Limb (tissue), 2 donors: ENCODE results near the gene MIB1.
A peak's percentile ranks its signal among the peaks of the same experiment; 100 is the strongest.
"Not testable (repeated sequence)": the region's sequence is repeated elsewhere in the genome, so short reads cannot be mapped to it uniquely, and the experiment has no call there.

Experiments
- DNase-seq, 2 donors: peaks; one replicate each; pipeline ENCODE4 v3.0.0-alpha.2; 2016; ENCODE audit errors: extremely low spot score in 2 of 2

Gene MIB1

GRCh38 chr18:21743166-21743832, 2.7 kb downstream of the MIB1 start:
- no peak for DNase-seq

- DNase-seq: no peak
Observed at GRCh38 chr18:21745231-21745630, 4.6 kb downstream of the MIB1 start.

GRCh38 chr18:21747268-21747667, 6.7 kb downstream of the MIB1 start:
- DNase-seq: no peak

- DNase-seq: no peak
Observed at GRCh38 chr18:21747764-21748693, 7.4 kb downstream of the MIB1 start.

GRCh38 chr18:21757833-21758232, 17.2 kb downstream of the MIB1 start:
- no peak for DNase-seq

GRCh38 chr18:21759836-21760235, 19.2 kb downstream of the MIB1 start:
- DNase-seq: no peak

DNA sequence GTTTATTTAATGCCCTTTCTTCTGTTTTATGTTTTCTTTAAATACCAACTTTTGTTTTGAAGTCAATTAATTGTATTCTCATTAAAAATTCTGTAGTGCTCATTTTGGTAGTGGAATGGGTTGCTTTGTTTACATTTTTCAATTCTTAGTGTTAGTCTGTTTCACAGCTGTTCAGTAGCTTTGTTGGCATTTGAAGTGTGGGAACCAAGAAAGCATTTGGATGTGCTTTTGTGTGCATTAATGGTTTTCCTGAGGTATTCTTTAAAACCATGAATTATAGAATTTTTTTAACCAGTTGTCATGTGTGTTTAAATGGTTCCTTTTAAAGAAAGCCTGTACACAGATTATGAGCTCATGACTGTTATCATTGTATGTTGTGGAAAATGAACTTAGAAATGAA, 19.7 kb downstream of the MIB1 start:
- DNase-seq: no peak

DNA sequence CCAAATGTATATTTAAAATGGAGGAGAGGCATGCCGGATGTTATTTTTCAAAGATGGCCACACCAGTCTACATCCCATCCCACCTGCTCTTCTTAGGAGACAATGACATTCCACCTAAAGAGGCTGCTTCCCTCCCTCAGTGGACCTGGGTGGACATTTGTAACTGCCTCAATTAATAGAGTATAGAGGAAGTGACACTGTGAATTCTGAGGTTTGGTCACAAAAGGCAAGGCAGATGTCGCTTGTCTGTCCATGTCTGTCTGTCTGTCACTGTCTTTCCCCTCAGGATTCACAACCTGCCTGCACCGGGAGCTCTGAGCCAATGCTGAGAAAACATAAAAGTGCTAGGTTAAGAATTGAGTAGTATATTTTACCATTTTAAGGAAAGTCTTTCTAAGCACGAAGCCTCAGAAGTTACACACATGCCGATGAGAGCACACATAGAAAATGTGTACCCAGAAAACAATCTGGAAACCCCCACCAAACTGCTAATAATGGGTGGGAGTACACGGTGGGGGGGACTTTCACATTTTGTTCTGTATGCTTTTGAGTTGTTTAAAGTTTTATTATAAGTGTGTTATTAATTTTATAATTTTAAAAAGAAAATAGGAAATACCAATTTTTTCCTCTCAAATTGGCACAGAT, 21.0 kb downstream of the MIB1 start:
- DNase-seq: no peak

DNA sequence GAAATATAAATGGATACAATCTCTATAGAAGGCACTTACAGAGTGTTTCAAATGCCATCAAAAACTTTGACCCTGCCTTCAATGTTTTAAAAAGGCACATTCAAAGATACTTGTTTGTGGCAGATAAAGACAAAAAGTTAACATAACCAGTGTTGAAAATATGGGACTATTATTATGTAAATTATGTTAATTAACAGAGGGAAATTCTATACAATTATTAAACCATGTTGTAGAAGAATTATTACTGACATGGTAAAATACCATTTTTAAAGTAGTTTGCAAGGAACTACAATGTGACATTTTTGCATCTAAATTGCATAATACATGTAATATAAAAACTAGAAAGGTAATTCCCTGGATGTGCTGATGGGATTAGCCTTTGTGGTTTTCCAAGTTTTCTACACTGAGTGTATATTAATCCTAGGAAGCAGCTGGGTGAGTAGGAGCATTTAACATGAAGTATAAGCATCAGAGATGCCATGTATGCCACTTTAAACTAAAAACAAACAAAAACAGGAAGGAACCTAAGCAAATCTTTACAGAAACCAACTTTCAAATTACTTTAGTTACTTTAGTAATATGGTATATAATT, 21.7 kb downstream of the MIB1 start:
- no peak for DNase-seq

DNA sequence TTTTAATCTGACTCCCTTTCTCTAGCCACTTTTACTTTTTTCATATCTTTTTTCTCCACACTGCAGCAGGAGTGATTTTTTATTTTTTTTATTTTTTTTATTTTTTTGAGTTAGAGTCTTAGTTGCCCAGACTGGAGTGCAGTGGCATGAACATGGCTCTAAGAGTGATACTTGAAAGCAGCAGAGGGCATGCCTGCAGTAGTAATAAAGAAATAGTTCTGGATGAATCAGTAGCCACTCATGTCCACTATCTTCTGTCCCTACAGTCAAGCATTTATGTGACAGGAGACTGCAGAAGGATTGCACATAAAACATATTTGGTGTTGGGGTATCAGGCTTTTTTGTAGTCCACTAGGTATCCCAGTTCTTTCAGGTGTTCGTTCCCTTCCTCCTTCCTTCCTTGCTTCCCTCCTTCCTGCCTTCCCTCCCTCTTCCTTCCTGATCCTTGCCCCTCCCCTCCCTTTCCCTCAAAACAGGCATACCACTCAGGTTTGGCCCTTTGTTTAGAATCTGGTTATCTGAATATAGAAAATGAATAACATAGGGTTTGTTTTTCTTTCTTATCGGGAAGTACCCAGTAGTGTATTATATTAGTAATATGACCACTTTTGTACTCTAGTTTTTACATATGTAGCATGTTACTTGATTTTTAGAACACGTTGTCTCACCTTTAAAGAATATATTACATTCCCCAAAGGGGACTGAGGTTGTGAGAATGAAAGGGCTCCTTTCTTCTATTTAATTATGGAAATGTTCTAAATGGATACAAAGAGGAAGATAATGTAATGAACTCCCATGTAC, 23.5 kb downstream of the MIB1 start:
- no peak for DNase-seq

DNA sequence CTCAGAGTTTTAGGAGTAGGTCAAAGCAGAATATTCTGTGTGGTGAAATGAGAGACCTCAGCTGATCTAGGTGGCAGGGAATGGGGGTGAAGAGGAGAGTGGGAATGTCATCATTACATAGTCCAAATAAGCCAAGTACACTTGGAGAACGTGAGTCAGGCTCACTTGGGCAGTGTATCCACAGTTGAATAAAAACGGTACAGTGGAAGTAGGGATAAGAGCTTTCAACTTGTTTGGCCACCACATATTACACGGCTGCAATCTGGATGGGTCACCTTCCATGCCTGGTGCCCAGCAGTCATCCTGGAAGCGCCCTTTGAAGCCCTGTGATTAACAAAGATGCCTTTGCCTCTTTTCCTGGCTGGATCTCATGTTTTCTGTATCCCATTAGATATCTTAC, 28.6 kb downstream of the MIB1 start:
- no peak for DNase-seq

DNA sequence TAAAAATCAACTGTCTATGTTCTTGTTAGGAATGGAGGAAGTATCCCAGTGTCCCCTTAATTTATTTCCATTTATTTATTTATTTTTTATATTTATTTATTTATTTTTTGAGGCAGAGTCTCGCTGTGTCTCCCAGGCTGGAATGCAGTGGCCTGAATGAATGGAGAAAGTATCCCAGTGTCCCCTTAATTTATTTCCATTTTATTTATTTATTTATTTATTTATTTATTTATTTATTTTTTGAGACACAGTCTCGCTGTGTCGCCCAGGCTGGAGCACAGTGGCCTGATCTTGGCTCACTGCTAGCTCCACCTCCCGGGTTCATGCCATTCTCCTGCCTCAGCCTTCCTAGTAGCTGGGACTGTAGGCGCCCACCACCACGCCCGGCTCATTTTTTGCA, 34.1 kb downstream of the MIB1 start:
- no peak for DNase-seq

- DNase-seq: no peak
Observed at GRCh38 chr18:21777814-21778213, 37.2 kb downstream of the MIB1 start.

DNA sequence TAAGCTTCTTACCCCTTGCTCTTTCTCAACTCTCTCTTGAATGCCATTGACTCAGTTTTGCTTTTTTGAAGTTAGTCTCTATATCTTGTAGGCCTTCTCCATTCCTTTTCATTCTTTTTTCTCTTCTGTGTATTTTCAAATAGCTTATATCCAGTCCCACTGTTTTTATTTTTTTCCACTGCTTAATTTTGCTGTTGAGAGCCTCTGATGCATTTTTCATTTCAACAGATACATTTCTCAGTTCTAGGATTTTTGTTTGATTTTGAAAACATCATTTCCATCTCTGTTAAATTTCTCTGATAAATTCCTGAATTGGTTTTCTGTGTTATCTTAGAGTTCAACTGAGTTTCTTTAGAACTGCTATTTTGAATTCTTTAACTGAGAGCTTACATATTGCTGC, 45.9 kb downstream of the MIB1 start:
- no peak for DNase-seq

GRCh38 chr18:21796089-21796488, 55.5 kb downstream of the MIB1 start:
- not testable (repeated sequence) for DNase-seq

GRCh38 chr18:21798126-21798525, 57.5 kb downstream of the MIB1 start:
- DNase-seq: peak in 1 of 2 donors; percentile 21

GRCh38 chr18:21799721-21800120, 59.1 kb downstream of the MIB1 start:
- DNase-seq: no peak

- no peak for DNase-seq
Observed at GRCh38 chr18:21803495-21803894, 62.9 kb downstream of the MIB1 start.

DNA sequence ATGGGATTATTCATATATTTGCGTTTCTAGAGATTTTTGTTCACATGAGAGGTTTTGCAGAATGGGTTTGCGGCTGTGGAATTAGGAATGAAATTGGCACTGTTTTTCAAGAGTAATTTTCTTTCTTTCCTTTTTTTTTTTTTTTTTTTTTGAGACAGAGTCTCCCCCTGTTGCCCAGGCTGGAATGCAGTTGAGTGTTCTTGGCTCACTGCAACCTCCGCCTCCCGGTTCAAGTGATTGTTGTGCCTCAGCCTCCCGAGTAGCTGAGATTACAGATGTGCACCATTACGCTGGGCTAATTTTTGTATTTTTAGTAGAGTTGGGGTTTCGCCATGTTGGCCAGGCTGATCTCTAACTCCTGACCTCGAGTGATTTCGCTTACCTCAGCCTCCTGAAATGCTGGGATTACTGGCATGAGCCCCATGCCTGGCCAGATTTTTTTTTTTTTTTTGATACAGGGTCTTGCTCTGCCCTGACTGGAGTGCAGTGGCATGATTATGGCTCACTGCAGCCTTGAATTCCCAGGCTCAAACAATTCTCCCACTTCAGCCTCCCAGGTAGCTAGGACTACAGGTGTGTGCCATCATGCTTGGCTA, 65.3 kb downstream of the MIB1 start:
- DNase-seq: no peak

DNA sequence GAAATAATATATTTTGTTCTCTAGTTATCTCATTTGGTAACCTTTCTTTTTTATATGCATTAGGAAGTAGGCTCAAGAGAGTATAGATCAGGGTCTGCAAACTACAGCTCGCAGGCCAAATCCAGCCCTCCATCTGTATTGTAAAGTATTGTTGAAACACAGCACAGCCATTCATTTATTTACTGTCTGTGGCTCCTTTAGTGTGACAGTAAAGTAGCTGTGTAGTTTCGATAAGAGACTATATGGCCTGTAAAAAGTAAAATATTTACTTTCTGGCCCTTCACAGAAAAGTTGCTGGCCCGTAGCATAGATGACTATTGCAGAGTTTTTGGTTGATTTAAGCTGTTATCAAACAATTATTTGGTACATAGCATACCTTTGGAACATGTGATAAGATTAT, 67.6 kb downstream of the MIB1 start:
- no peak for DNase-seq

DNA sequence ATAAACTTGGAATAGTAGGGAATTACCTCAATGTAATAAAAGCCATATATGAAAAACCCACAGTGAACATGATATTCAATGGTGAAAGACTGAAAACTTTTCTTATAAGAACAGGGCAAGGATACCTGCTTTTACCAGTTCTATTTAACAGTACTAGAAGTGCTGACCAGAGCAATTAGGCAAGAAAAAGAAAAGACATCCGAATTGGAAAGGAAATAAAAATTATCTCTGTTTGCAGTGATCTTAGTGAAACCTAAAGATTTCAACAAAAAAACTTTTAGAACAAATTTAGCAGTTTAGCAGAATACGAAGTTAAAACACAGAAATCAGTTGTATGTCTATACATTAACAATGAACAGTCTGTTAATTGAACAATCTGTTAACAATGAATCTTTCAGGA, 69.1 kb downstream of the MIB1 start:
- DNase-seq: no peak
